ENCODE data around the gene TEN1.

GRCh38 chr17:76009447-76009846, 30.4 kb downstream of the TEN1 start:
- TF ChIP-seq CTCF (conservative IDR thresholded peaks at IDR 0.05 in 1 of 2, IDR thresholded peaks at IDR 0.05 in 1 of 2; ENCODE audit: low read depth in 1 of 2, low read length in 2 of 2), result no peak
- TF ChIP-seq EZH2 (IDR thresholded peaks at IDR 0.05; ENCODE audit: low read length, missing control alignments), result no peak
